Astrocyte of the spinal cord (primary cell): ENCODE data around the gene LDLRAD4.

Experiments used
- DNase-seq: peaks from one replicate; pipeline ENCODE4 v3.0.0; 2011; ENCODE audit warnings: low read depth, low spot score
- H3K4me3 ChIP-seq: 2 replicates; pipeline ENCODE4 v1.5.1; 2011; ENCODE audit warnings: low read depth, mild to moderate bottlenecking, low read length, moderate library complexity
- in situ Hi-C: cut with HindIII; loops from 2 replicates; pipeline ENCODE4 v1.10.0; 2017; ENCODE audit warnings: low sequenced_read_pairs
- TF ChIP-seq, protein P1 (sequence below): IDR thresholded peaks from 2 replicates; pipeline ENCODE4 v1.5.1; 2012; ENCODE audit warnings: low read depth, mild to moderate bottlenecking, low read length, inconsistent platforms

LDLRAD4 gene

DNA sequence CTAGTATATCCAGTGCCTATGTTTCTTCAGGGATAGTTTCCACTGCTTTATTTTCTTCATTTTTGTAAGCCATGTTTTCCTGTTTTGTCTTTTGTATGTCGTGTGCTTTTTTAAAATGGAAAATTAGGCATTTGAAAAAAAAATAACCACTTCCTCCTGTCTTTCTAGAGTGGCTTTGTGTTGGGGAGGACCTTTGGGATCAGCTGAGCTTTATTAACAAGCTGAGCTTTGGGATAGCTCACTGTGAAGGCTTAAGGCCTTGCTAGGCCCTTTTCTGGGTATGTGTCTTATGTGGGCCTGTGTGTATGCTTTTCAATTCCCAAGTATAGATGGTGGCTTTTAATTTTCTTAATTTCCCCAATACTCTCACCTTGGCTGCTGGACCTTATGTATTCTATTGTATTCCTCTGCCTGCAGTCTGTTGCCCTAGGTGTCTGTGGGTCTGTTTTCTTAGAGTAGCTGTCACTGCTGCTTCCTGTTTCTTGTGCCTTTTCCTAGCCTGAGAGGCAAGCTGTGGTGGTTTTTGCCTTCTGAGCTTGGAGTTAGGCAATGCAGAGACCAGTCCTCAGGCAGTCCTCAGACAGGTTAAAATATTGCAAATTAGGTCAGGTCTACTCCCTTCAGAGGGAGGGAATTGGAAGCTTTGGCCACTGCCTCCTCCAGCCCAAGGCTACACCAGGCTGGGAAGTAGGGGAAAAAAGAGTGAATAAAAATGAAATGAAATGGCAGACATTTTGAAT, 134.7 kb downstream of the LDLRAD4 start:
- in situ Hi-C loops = no loop called here
- no peak for DNase-seq
- no peak overlapping the region for H3K4me3 ChIP-seq
- TF ChIP-seq, protein P1, sequence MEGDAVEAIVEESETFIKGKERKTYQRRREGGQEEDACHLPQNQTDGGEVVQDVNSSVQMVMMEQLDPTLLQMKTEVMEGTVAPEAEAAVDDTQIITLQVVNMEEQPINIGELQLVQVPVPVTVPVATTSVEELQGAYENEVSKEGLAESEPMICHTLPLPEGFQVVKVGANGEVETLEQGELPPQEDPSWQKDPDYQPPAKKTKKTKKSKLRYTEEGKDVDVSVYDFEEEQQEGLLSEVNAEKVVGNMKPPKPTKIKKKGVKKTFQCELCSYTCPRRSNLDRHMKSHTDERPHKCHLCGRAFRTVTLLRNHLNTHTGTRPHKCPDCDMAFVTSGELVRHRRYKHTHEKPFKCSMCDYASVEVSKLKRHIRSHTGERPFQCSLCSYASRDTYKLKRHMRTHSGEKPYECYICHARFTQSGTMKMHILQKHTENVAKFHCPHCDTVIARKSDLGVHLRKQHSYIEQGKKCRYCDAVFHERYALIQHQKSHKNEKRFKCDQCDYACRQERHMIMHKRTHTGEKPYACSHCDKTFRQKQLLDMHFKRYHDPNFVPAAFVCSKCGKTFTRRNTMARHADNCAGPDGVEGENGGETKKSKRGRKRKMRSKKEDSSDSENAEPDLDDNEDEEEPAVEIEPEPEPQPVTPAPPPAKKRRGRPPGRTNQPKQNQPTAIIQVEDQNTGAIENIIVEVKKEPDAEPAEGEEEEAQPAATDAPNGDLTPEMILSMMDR = no peak

DNA sequence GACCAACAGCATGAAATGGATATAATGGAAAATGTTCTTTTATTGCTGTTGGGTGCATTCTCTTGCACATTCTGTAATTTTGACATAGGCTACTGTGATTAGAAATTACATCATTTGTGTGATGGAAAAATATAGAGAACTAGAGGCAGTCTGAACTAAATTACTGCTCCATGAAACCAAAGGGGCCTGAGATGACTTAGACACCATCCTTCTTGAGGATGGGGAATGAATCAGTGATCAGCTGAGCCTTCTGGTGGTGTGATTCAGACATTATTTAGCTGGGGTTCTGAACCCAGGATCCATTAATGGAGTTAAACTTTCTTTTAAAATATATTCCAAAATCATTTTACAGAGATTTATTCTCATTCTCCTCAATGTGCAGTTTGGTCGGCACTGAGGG, 135.8 kb downstream of the LDLRAD4 start:
- no peak for DNase-seq
- TF ChIP-seq, protein P1 = no peak
- in situ Hi-C loops = no loop called here
- H3K4me3 ChIP-seq = no peak overlapping the region

DNA sequence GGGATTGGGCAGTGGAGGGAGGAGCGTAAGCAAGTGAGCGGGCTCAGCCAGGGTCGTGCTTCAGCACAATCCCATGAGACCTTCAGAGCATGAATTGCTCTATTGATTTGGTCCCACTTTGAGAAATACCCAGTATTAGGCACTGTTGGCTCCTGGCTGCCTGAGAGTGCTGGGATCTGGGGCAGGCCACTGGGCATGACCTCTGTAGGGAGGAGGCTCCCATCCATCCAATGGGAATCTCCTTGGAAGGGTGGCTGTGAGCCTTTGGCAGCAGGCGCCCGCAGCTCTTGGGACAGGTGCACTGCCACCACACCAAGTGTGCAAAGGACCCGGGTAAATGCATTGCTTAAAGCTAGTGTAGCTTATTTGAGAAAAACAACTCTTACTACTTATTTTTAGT, 137.5 kb downstream of the LDLRAD4 start:
- in situ Hi-C loops = no loop called here
- no peak for DNase-seq
- TF ChIP-seq, protein P1 = no peak
- H3K4me3 ChIP-seq = no peak overlapping the region

DNA sequence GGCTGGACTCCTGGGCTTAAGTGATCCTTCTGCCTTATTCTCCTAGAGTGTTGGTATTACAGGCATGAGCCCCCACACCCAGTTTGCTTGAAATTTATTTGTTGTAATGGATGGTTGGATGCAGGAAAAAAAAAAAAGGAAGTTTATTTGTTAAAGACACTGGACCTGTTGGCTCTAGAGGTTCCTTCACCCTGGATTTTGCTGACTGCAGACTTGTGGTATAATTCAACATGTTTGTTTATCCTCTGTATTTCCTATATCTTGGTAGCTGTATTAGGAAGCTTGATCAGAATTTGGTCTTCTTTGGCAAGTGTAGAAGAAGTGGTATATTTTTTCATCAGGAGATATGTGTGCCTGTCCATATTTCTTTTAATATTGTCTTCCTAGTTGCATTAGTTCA, 138.7 kb downstream of the LDLRAD4 start:
- in situ Hi-C loops = no loop called here
- TF ChIP-seq, protein P1 = no peak
- no peak overlapping the region for H3K4me3 ChIP-seq
- DNase-seq = no peak

DNA sequence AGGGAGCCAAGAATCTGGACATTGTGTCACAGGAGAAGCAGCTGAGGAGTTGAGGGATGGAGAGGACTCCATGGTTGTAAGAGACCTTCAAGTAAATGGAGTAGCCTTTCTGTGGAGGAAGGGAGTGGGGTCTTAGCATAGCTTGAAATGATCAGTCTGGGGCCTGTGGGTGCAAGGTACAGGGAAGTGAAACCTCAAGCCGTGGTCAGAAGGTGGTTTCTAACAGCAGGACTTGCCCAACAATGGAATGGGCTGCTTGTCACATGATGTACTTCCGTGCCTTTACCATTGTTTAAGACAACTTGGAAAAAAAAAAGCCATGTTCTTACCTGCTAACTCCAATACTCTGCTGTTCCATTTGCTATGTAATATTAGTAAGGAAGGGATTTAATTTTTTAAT, 140.7 kb downstream of the LDLRAD4 start:
- H3K4me3 ChIP-seq = no peak overlapping the region
- in situ Hi-C loops = no loop called here
- TF ChIP-seq, protein P1 = no peak
- DNase-seq = no peak

DNA sequence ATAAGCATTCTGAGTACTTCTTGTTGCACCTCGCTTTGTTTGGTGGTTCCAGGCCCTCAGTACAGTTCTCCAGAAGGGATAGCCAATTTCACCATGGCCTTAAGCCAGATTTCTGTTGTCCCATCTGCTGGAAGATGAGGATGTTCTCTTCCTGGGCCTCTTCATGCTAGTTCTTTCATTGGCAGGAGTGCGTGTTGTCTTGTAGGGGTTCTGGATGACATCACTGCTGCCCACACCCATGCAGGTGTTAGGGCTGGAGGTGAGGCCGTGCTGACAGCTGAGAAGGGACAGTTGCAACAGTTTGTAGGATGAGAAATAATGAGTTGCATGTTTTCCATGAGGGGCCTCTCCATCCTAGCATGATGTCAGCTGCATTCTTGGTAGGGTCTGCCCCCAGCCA, 142.9 kb downstream of the LDLRAD4 start:
- in situ Hi-C loops = no loop called here
- no peak overlapping the region for H3K4me3 ChIP-seq
- TF ChIP-seq, protein P1 = no peak
- DNase-seq = no peak

DNA sequence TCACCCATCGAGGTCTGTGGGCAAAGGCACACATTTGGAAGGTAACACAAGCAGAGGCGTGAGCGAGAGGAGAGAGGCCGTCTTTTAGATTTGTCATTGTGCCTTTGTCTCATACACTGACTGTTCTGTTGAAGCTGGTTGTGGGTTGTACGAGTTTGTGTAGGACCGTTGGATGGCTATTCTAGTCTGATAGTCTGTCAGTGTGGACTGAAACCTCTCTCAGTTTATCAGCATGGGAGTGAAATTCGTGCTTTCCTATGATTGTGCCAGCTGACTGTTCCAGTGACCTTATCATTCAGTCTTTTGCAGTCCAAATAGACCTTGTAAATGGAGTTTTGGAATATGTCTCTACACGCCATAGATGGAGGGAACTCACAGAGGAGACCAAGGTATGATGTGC, 143.5 kb downstream of the LDLRAD4 start:
- H3K4me3 ChIP-seq = no peak overlapping the region
- in situ Hi-C loops = no loop called here
- DNase-seq = no peak
- TF ChIP-seq, protein P1 = no peak
